ENCODE results near the gene FOSB.

GRCh38 chr19:45443462-45444317 is 24.1 kb upstream of the FOSB start:
- TF ChIP-seq EZH2 (IDR thresholded peaks at IDR 0.05; ENCODE audit: borderline replicate concordance, low read depth, low read length, severe bottlenecking), result no peak
- no peak for TF ChIP-seq CTCF (IDR thresholded peaks at IDR 0.05; ENCODE audit: extremely low read depth in 1 of 2, insufficient read depth in 1 of 2, low read depth in 1 of 2, low read length in 2 of 2)
- peak; percentile 93 for TF ChIP-seq POLR2AphosphoS5 (IDR thresholded peaks at IDR 0.05; ENCODE audit: insufficient read depth, low read depth, low read length)
- TF ChIP-seq GATA2 (IDR thresholded peaks at IDR 0.05; ENCODE audit: insufficient read depth, insufficient read length, low read depth, low read length), result no peak
- peak; percentile 44 for TF ChIP-seq POLR2A (IDR thresholded peaks at IDR 0.05; ENCODE audit: low read depth, low read length)

Measured in endothelial cell of umbilical vein (primary cell).